ENCODE results near the gene SUSD1. TPM values are rescaled to one million over a fixed set of nuclear protein-coding genes. Genes with fewer than 3 reads are reported as not detected.

SUSD1 gene
- polyA plus RNA-seq, 1 experiment: 24.2 TPM

GRCh38 chr9:112104901-112105300, 70.2 kb downstream of the SUSD1 start:
- no peaks in the 10 kb centered on the region for H3K9me3 ChIP-seq (ENCODE audit: control insufficient read depth, insufficient read depth, low read length)
- CTCF ChIA-PET: interaction anchor here (3.2 kb wide), 1 partner anchor 7 kb away, joined by 19 read pairs; no protein-coding TSS in a partner anchor
- no peak overlapping the region for H3K4me3 ChIP-seq (ENCODE audit: low read depth, low read length)
- H3K27me3 ChIP-seq (ENCODE audit: control insufficient read depth, insufficient read depth, low read length): no peaks in the 10 kb centered on the region
- POLR2A ChIA-PET: no interaction called here
- no peak overlapping the region for H3K27ac ChIP-seq (ENCODE audit: low read depth, low read length)
- DNase-seq (ENCODE audit: low read depth, low spot score): no peak
- TF ChIP-seq, protein P1, sequence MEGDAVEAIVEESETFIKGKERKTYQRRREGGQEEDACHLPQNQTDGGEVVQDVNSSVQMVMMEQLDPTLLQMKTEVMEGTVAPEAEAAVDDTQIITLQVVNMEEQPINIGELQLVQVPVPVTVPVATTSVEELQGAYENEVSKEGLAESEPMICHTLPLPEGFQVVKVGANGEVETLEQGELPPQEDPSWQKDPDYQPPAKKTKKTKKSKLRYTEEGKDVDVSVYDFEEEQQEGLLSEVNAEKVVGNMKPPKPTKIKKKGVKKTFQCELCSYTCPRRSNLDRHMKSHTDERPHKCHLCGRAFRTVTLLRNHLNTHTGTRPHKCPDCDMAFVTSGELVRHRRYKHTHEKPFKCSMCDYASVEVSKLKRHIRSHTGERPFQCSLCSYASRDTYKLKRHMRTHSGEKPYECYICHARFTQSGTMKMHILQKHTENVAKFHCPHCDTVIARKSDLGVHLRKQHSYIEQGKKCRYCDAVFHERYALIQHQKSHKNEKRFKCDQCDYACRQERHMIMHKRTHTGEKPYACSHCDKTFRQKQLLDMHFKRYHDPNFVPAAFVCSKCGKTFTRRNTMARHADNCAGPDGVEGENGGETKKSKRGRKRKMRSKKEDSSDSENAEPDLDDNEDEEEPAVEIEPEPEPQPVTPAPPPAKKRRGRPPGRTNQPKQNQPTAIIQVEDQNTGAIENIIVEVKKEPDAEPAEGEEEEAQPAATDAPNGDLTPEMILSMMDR (IDR thresholded peaks at IDR 0.05; ENCODE audit: low read depth, low read length): no peak

- DNase-seq (ENCODE audit: low read depth, low spot score): no peak
- Histone ChIP-seq H3K4me3 (ENCODE audit: low read depth, low read length) (no peak overlapping the region), H3K27ac (ENCODE audit: low read depth, low read length) (no peak overlapping the region), H3K9me3 (ENCODE audit: control insufficient read depth, insufficient read depth, low read length) (no peaks in the 10 kb centered on the region), H3K27me3 (ENCODE audit: control insufficient read depth, insufficient read depth, low read length) (no peaks in the 10 kb centered on the region)
- TF ChIP-seq, protein P1 (IDR thresholded peaks at IDR 0.05; ENCODE audit: low read depth, low read length): no peak
- POLR2A ChIA-PET: no interaction called here
- CTCF ChIA-PET: no interaction called here
These were observed 70.7 kb downstream of the SUSD1 start for GRCh38 chr9:112104401-112104800.

- TF ChIP-seq, protein P1 (IDR thresholded peaks at IDR 0.05; ENCODE audit: low read depth, low read length): no peak
- POLR2A ChIA-PET: no interaction called here
- CTCF ChIA-PET: interaction anchor here (0.8 kb wide), 1 partner anchor 258 kb away, joined by 4 read pairs; no protein-coding TSS in a partner anchor
- H3K4me3 ChIP-seq (ENCODE audit: low read depth, low read length): no peak overlapping the region
- DNase-seq (ENCODE audit: low read depth, low spot score): no peak
- H3K27ac ChIP-seq (ENCODE audit: low read depth, low read length): no peak overlapping the region
- no peaks in the 10 kb centered on the region for H3K9me3 ChIP-seq (ENCODE audit: control insufficient read depth, insufficient read depth, low read length)
- H3K27me3 ChIP-seq (ENCODE audit: control insufficient read depth, insufficient read depth, low read length): no peaks in the 10 kb centered on the region
These were observed 71.7 kb downstream of the SUSD1 start for GRCh38 chr9:112103405-112103804.

GRCh38 chr9:112097712-112098688, 77.1 kb downstream of the SUSD1 start:
- TF ChIP-seq, protein P1 (IDR thresholded peaks at IDR 0.05; ENCODE audit: low read depth, low read length): peak; percentile 93
- DNase-seq (ENCODE audit: low read depth, low spot score): peak; percentile 61
- POLR2A ChIA-PET: interaction anchor here (0.6 to 0.7 kb wide), 4 partner anchors 15 to 854 kb away, joined by 3 to 4 read pairs (median 4); no protein-coding TSS in a partner anchor
- Histone ChIP-seq H3K27ac (ENCODE audit: low read depth, low read length) (no peak overlapping the region), H3K27me3 (ENCODE audit: control insufficient read depth, insufficient read depth, low read length) (no peaks in the 10 kb centered on the region), H3K4me3 (ENCODE audit: low read depth, low read length) (no peak overlapping the region), H3K9me3 (ENCODE audit: control insufficient read depth, insufficient read depth, low read length) (no peaks in the 10 kb centered on the region)
- CTCF ChIA-PET: interaction anchor here (0.6 to 6.2 kb wide), 34 partner anchors 9 to 805 kb away, joined by 3 to 87 read pairs (median 4); partner anchors contain the start of gene HSDL2
